Smooth muscle cell of the brain vasculature (primary cell): ENCODE data around the gene NT5E.
"Not testable (repeated sequence)": the region's sequence is repeated elsewhere in the genome, so short reads cannot be mapped to it uniquely, and the experiment has no call there.

Experiments
- DNase-seq: peaks from one replicate; pipeline ENCODE4 v3.0.0-alpha.2; 2012; ENCODE audit warnings: low read depth, low spot score

NT5E gene

GRCh38 chr6:85493389-85493788 is 43.5 kb downstream of the NT5E start:
- DNase-seq: no peak

GRCh38 chr6:85494547-85495536 is 45.0 kb downstream of the NT5E start:
- no peak for DNase-seq

- no peak for DNase-seq
Measured at GRCh38 chr6:85496009-85496579, 46.2 kb downstream of the NT5E start.

- no peak for DNase-seq
Measured at GRCh38 chr6:85496856-85497255, 47.0 kb downstream of the NT5E start.

GRCh38 chr6:85498596-85499258 is 48.8 kb downstream of the NT5E start:
- peak; percentile 13 for DNase-seq

DNA sequence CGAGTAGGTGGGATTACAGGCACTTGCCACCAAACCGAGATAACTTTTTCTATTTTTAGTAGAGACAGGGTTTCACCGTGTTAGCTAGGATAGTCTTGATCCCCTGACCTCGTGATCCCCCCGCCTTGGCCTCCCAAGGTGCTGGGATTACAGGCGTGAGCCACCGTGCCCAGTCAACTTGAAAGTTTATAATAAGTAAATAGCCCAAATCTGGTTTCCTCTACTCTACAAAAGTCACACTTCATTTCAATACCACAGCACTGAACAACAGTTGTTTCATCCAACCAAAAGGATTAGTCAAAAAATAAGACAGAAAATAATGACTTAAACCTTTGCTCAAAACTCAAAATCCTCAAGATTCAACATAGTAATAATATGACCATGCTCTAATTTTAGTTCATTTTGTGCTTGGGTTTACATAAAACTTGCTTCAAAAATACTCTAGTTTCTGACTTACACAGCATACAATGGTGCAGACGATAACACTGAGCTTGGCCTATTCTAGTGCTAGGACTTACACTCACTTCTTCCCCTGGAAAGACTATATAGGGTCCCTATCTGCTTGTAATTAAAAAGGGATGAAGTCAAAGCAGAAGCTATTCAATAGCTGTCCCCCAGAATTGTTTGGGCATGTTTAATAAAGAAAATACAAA is 56.7 kb downstream of the NT5E start:
- DNase-seq: no peak

DNA sequence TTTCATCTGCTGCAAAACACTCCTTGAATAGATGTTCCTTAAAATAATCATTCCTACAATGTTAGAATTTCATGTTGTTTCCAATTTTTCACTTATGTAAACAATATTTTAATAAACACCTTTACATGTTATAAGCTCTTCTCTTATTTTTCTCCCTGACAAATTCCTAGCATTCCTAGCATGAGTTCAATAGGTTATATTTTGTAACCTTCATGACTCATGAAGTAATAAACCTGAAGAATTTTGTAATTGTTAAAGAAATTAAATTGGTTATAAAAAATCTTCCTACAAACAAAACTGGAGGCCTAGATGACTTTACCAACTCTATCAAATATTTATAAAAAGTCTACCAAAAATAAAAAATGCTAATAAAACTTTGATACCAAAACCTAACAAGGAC is 66.3 kb downstream of the NT5E start:
- no peak for DNase-seq

- DNase-seq: not testable (repeated sequence)
Measured at GRCh38 chr6:85524281-85524680, 74.4 kb downstream of the NT5E start.

- no peak for DNase-seq
Measured at GRCh38 chr6:85537055-85537494, 87.2 kb downstream of the NT5E start.

DNA sequence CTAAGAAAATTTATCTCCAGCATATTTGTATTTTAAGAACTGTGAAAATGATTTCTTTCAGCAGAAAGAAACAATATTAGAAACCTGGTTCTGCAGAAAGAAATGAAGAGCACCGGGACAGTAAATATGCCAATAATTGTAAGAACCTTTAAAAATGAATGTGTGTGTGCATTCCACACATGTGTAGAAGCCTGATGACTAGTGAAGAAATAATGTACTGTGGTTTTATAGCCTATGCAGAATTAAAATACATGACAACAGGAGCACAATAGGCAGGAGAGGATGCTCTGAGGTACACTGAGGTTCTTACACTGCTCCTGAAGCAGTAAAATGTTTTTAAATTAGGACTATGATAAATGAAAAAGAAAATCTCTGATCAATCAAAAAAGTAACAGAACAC is 94.9 kb downstream of the NT5E start:
- DNase-seq: no peak
